A549 (cell line): Measurements from ENCODE around the gene THBS3. TPM values are rescaled to one million over a fixed set of nuclear protein-coding genes. Genes with fewer than 3 reads are reported as not detected.

Experiments used
- ATAC-seq, 2 experiments: fragments of 200-7000 bp in 1 of 2; fragments of >200 bp in 1 of 2; cut with Nextera tagmentation in 1 of 2; cut with Tn5 transposase in 1 of 2; 3 replicates each; pipeline versions ENCODE4 v1.8.0 to v1.9.1; 2018 to 2020; ENCODE audit warnings: mild to moderate bottlenecking in 1 of 2, moderate library complexity in 1 of 2
- CTCF ChIA-PET: fragments of 300-600 bp; sonication (Branson Sonifier 250); formaldehyde crosslinking; extraction: SDS; loops from one replicate; lab custom pipeline; 2021; ENCODE audit warnings: antibody characterized with exemption, inconsistent platforms; lab: Yijun Ruan, JAX
- POLR2A ChIA-PET: fragments of 350-600 bp; formaldehyde crosslinking; extraction: SDS; loops from one replicate; lab custom pipeline; 2021; ENCODE audit warnings: antibody characterized with exemption, inconsistent platforms; lab: Yijun Ruan, JAX
- DNase-seq, 2 experiments: peaks; one replicate each; pipeline versions ENCODE4 v3.0.0 to v3.0.0-alpha.2; 2011 to 2016; ENCODE audit warnings: low read depth in 1 of 2, low spot score in 1 of 2
- FAIRE-seq: peaks from 2 replicates; lab custom pipeline; 2011; peaks lifted over from hg19 to GRCh38; lab: Jason Lieb, UNC
- H3K27ac ChIP-seq, 2 experiments: fragments of >200 bp; sonication (Bioruptor Twin); formaldehyde crosslinking; 3 replicates each; pipeline ENCODE4 v1.5.1; 2016 to 2017
- H3K4me1 ChIP-seq: fragments of >200 bp; sonication (Bioruptor Twin); formaldehyde crosslinking; 3 replicates; pipeline ENCODE4 v1.6.1; 2016
- H3K4me2 ChIP-seq: fragments of >200 bp; sonication (Bioruptor Twin); formaldehyde crosslinking; 3 replicates; pipeline ENCODE4 v1.6.1; 2016
- H3K4me3 ChIP-seq: fragments of >200 bp; sonication (Bioruptor Twin); formaldehyde crosslinking; 3 replicates; pipeline ENCODE4 v1.5.1; 2016
- H3K9me3 ChIP-seq: fragments of >200 bp; sonication (Bioruptor Twin); formaldehyde crosslinking; 3 replicates; pipeline ENCODE4 v1.6.1; 2016
- ATOH8 ChIP-seq: fragments of 250-450 bp; sonication (Bioruptor Pico); IDR thresholded peaks from 2 replicates; pipeline ENCODE4 v1.5.0; 2020; ENCODE audit warnings: low read depth, mild to moderate bottlenecking, moderate library complexity
- EHF ChIP-seq: fragments of 250-450 bp; sonication (Bioruptor Pico); IDR thresholded peaks from 2 replicates; pipeline ENCODE4 v1.5.0; 2020; ENCODE audit warnings: mild to moderate bottlenecking
- EP300 ChIP-seq, 2 experiments: fragments of >200 bp; sonication (Bioruptor Twin); formaldehyde crosslinking; IDR thresholded peaks; 2 replicates in 1 of 2; 3 replicates in 1 of 2; pipeline ENCODE4 v1.6.1; 2016 to 2017
- ESRRA ChIP-seq: fragments of 150-350 bp; IDR thresholded peaks from 2 replicates; pipeline ENCODE4 v1.6.1; 2014; ENCODE audit warnings: mild to moderate bottlenecking, low read length, borderline replicate concordance
- FOXS1 ChIP-seq: fragments of 250-450 bp; sonication (Bioruptor Pico); IDR thresholded peaks from 2 replicates; pipeline ENCODE4 v1.5.0; 2020; ENCODE audit warnings: mild to moderate bottlenecking, moderate library complexity
- GATA3 ChIP-seq: IDR thresholded peaks from 2 replicates; pipeline ENCODE4 v1.6.1; 2012; ENCODE audit warnings: borderline replicate concordance
- HEYL ChIP-seq: fragments of 250-450 bp; sonication (Bioruptor Pico); IDR thresholded peaks from 2 replicates; pipeline ENCODE4 v1.8.0; 2021; ENCODE audit warnings: mild to moderate bottlenecking, moderate library complexity
- HMGXB4 ChIP-seq: fragments of 250-450 bp; sonication (Bioruptor Pico); IDR thresholded peaks from 2 replicates; pipeline ENCODE4 v1.5.0; 2021; ENCODE audit warnings: mild to moderate bottlenecking, moderate library complexity, borderline replicate concordance
- HOXB5 ChIP-seq: fragments of 250-450 bp; sonication (Bioruptor Pico); IDR thresholded peaks from 2 replicates; pipeline ENCODE4 v1.5.0; 2020; ENCODE audit warnings: mild to moderate bottlenecking, moderate library complexity
- KDM1A ChIP-seq: fragments of 200-600 bp; sonication (generic); IDR thresholded peaks from 2 replicates; pipeline ENCODE4 v1.6.1; 2016; ENCODE audit warnings: low read depth, mild to moderate bottlenecking
- NFE2L2 ChIP-seq: fragments of 150-350 bp; conservative IDR thresholded peaks from 2 replicates; pipeline ENCODE4 v1.6.1; 2014; ENCODE audit warnings: low read length
- NPAS2 ChIP-seq: fragments of 250-450 bp; sonication (Bioruptor Pico); IDR thresholded peaks from 2 replicates; pipeline ENCODE4 v1.8.0; 2022; ENCODE audit warnings: mild to moderate bottlenecking, moderate library complexity, borderline replicate concordance
- NR3C1 ChIP-seq: fragments of >200 bp; sonication (Bioruptor Twin); formaldehyde crosslinking; IDR thresholded peaks from 3 replicates; pipeline ENCODE4 v1.6.1; 2017
- PHF8 ChIP-seq: fragments of 200-600 bp; sonication (generic); IDR thresholded peaks from 2 replicates; pipeline ENCODE4 v1.6.1; 2016; ENCODE audit warnings: low read depth, mild to moderate bottlenecking, antibody characterized with exemption, moderate library complexity, borderline replicate concordance
- POLR2A ChIP-seq: IDR thresholded peaks from 2 replicates; pipeline ENCODE4 v1.6.1; 2012; ENCODE audit warnings: mild to moderate bottlenecking, low read length
- RAD21 ChIP-seq, 2 experiments: fragments of >200 bp in 1 of 2; sonication (Bioruptor Twin) in 1 of 2; formaldehyde crosslinking in 1 of 2; IDR thresholded peaks in 1 of 2; conservative IDR thresholded peaks in 1 of 2; 2 replicates in 1 of 2; 3 replicates in 1 of 2; pipeline ENCODE4 v1.6.1; 2012 to 2018; ENCODE audit warnings: inconsistent platforms in 1 of 2
- RARB ChIP-seq: fragments of 250-450 bp; sonication (Bioruptor Pico); IDR thresholded peaks from 2 replicates; pipeline ENCODE4 v1.8.0; 2021; ENCODE audit warnings: mild to moderate bottlenecking, moderate library complexity
- RFX5 ChIP-seq: fragments of 450-650 bp; IDR thresholded peaks from 2 replicates; pipeline ENCODE4 v1.7.1; 2014; ENCODE audit warnings: antibody characterized with exemption, mild to moderate bottlenecking, moderate library complexity
- SMC3 ChIP-seq: fragments of >200 bp; sonication (Bioruptor Twin); formaldehyde crosslinking; IDR thresholded peaks from 3 replicates; pipeline ENCODE4 v1.6.1; 2018; ENCODE audit warnings: inconsistent platforms
- WGBS: methylation state at CpG from one replicate; pipeline ENCODE4 v1.1.6; 2017; ENCODE audit errors: missing lambda C conversion rate; 5-methylcytosine and 5-hydroxymethylcytosine counted together
- polyA plus RNA-seq, 4 experiments: library from polyadenylated mRNA; depleted of rRNA in 3 of 4; stranded (reverse); fragments of >200 nt; fragmentation: RNase III in 1 of 4; extraction: RNeasy Plus Mini Kit Qiagen cat#74134 plus additional on column Dnase treatment in 1 of 4; gene quantifications; 2 replicates in 3 of 4; 3 replicates in 1 of 4; pipeline ENCODE4 v1.2.3, GENCODE V29; 2011 to 2017
- TF ChIP-seq, protein P1 (sequence below): fragments of >200 bp; sonication (Bioruptor Twin); formaldehyde crosslinking; IDR thresholded peaks from 2 replicates; pipeline ENCODE4 v1.6.1; 2016
- TF ChIP-seq, protein P2 (sequence below): IDR thresholded peaks from 2 replicates; pipeline ENCODE4 v1.6.1; 2012
- TF ChIP-seq, protein P3 (sequence below): IDR thresholded peaks from 2 replicates; pipeline ENCODE4 v1.6.1; 2012
- TF ChIP-seq, protein P4 (sequence below): fragments of 150-350 bp; IDR thresholded peaks from 2 replicates; pipeline ENCODE4 v1.6.1; 2014; ENCODE audit warnings: low read depth, mild to moderate bottlenecking, low read length

Gene THBS3
- polyA plus RNA-seq, 2 of the 4 experiments (the other 2 are of a cell fraction) = 12.1 to 13.8 TPM

- TF ChIP-seq ATOH8 (CRISPR knock-in tag) (no peak), RFX5 (no peak), SMC3 (no peak), EP300 (IDR thresholded peaks at IDR 0.05) (no peak)
- TF ChIP-seq, protein P1, sequence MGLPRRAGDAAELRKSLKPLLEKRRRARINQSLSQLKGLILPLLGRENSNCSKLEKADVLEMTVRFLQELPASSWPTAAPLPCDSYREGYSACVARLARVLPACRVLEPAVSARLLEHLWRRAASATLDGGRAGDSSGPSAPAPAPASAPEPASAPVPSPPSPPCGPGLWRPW = no peak
These were observed 26.2 kb downstream of the THBS3 start (continued) for GRCh38 chr1:155181371-155182051.

GRCh38 chr1:155179112-155180031 lies 28.3 kb downstream of the THBS3 start:
- ATAC-seq (no peak), FAIRE-seq (no peak), DNase-seq (no peak)
- Histone ChIP-seq H3K4me1 (peaks cover 10% of the 10 kb centered on the region), H3K27ac (no peak overlapping the region), H3K9me3 (no peaks in the 10 kb centered on the region), H3K4me3 (no peak overlapping the region), H3K4me2 (no peak overlapping the region)
- TF ChIP-seq POLR2A = no peak
- TF ChIP-seq, protein P2, sequence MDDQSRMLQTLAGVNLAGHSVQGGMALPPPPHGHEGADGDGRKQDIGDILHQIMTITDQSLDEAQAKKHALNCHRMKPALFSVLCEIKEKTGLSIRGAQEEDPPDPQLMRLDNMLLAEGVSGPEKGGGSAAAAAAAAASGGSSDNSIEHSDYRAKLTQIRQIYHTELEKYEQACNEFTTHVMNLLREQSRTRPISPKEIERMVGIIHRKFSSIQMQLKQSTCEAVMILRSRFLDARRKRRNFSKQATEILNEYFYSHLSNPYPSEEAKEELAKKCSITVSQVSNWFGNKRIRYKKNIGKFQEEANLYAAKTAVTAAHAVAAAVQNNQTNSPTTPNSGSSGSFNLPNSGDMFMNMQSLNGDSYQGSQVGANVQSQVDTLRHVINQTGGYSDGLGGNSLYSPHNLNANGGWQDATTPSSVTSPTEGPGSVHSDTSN = no peak
- no peak for TF ChIP-seq HMGXB4 (CRISPR knock-in tag)
- no peak for TF ChIP-seq FOXS1 (CRISPR knock-in tag)
- TF ChIP-seq GATA3 = no peak
- TF ChIP-seq, protein P3, sequence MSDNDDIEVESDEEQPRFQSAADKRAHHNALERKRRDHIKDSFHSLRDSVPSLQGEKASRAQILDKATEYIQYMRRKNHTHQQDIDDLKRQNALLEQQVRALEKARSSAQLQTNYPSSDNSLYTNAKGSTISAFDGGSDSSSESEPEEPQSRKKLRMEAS = no peak
- no peak for TF ChIP-seq HOXB5 (CRISPR knock-in tag)
- no peak for TF ChIP-seq EHF (CRISPR knock-in tag)
- TF ChIP-seq NR3C1 = no peak
- no peak for TF ChIP-seq ATOH8 (CRISPR knock-in tag)
- TF ChIP-seq HEYL (CRISPR knock-in tag) = no peak
- no peak for TF ChIP-seq NPAS2
- TF ChIP-seq KDM1A = no peak
- TF ChIP-seq NFE2L2 = no peak
- TF ChIP-seq PHF8 = no peak
- TF ChIP-seq, protein P1 = no peak
- TF ChIP-seq RAD21 (conservative IDR thresholded peaks at IDR 0.05 in 1 of 2, IDR thresholded peaks at IDR 0.05 in 1 of 2) = no peak
- no peak for TF ChIP-seq RARB (CRISPR knock-in tag)
- TF ChIP-seq, protein P4, sequence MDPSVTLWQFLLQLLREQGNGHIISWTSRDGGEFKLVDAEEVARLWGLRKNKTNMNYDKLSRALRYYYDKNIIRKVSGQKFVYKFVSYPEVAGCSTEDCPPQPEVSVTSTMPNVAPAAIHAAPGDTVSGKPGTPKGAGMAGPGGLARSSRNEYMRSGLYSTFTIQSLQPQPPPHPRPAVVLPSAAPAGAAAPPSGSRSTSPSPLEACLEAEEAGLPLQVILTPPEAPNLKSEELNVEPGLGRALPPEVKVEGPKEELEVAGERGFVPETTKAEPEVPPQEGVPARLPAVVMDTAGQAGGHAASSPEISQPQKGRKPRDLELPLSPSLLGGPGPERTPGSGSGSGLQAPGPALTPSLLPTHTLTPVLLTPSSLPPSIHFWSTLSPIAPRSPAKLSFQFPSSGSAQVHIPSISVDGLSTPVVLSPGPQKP = no peak
- no peak for TF ChIP-seq ESRRA
- ChIA-PET CTCF (interaction anchor here (1.0 to 15.2 kb wide), 9 partner anchors 13 to 412 kb away, joined by 3 to 384 read pairs (median 4); no protein-coding TSS in a partner anchor), POLR2A (interaction anchor here (2.4 kb wide), 1 partner anchor 14 kb away, joined by 9 read pairs; no protein-coding TSS in a partner anchor)
- 95% methylated on average over 24 of the region's 31 CpGs for WGBS
